ENCODE results near the gene GALNT17. TPM values are rescaled to one million over a fixed set of nuclear protein-coding genes. Genes with fewer than 3 reads are reported as not detected.

Gene GALNT17
- polyA plus RNA-seq, 2 of the 4 experiments (the other 2 are of a cell fraction) = not detected

- ChIA-PET POLR2A (no interaction called here), CTCF (no interaction called here)
- no peak overlapping the region for H3K27ac ChIP-seq
- TF ChIP-seq HOXB13 (CRISPR knock-in tag; IDR thresholded peaks at IDR 0.05; ENCODE audit: low read depth) (no peak), SREBF2 (IDR thresholded peaks at IDR 0.05) (no peak), HES2 (IDR thresholded peaks at IDR 0.05) (no peak), MAFK (IDR thresholded peaks at IDR 0.05; ENCODE audit: partially characterized antibody) (no peak), GATA3 (IDR thresholded peaks at IDR 0.05; ENCODE audit: borderline replicate concordance) (no peak), RAD21 (conservative IDR thresholded peaks at IDR 0.05 in 1 of 2, IDR thresholded peaks at IDR 0.05 in 1 of 2) (no peak), RCOR1 (IDR thresholded peaks at IDR 0.05; ENCODE audit: low read depth, low read length) (no peak), ZSCAN20 (CRISPR knock-in tag; IDR thresholded peaks at IDR 0.05) (no peak), FOSB (CRISPR knock-in tag; IDR thresholded peaks at IDR 0.05) (no peak), BHLHE40 (IDR thresholded peaks at IDR 0.05; ENCODE audit: low read depth, low read length) (no peak), SMC3 (IDR thresholded peaks at IDR 0.05) (no peak), MAX (IDR thresholded peaks at IDR 0.05) (no peak)
- TF ChIP-seq, protein P1, sequence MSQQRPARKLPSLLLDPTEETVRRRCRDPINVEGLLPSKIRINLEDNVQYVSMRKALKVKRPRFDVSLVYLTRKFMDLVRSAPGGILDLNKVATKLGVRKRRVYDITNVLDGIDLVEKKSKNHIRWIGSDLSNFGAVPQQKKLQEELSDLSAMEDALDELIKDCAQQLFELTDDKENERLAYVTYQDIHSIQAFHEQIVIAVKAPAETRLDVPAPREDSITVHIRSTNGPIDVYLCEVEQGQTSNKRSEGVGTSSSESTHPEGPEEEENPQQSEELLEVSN (IDR thresholded peaks at IDR 0.05; ENCODE audit: borderline replicate concordance, low read depth) = no peak
- ATAC-seq (no peak), DNase-seq (ENCODE audit: low read depth in 1 of 2, low spot score in 1 of 2) (no peak), FAIRE-seq (no peak)
- H3K9me3 ChIP-seq = no peaks in the 10 kb centered on the region; the same call in 2 of the 3 replicates
- H3K4me2 ChIP-seq = no peak overlapping the region
- H3K4me3 ChIP-seq = no peak overlapping the region
- 2% methylated on average over 1 of the region's 1 CpG for WGBS (ENCODE audit: missing lambda C conversion rate)
- H3K4me1 ChIP-seq = no peaks in the 10 kb centered on the region
These were observed 421.4 kb downstream of the GALNT17 start for GRCh38 chr7:71553306-71553705.

DNA sequence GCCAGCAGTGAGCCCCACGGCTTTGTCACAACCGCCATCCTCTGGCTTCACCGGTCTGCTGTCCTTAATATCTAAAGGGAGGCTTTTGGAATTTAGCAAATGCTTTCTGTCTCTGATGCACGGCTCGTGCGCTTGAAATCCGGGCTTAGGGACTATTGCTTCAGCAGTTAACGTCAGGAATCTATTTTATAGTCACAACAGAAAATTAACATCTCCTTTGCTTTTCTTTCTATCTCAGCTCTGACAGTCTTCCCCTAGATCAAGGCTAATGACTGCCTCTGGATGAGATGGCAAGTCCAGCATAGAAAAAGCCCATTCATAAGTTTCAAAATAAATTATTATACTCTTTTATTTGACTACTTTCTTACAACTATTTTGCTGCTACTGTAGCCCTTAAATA lies 423.8 kb downstream of the GALNT17 start:
- ATAC-seq (no peak), FAIRE-seq (no peak), DNase-seq (ENCODE audit: low read depth in 1 of 2, low spot score in 1 of 2) (no peak)
- no peak overlapping the region for H3K4me3 ChIP-seq
- H3K9me3 ChIP-seq = no peaks in the 10 kb centered on the region; the same call in 2 of the 3 replicates
- ChIA-PET CTCF (no interaction called here), POLR2A (no interaction called here)
- 23% methylated on average over 8 of the region's 8 CpGs for WGBS (ENCODE audit: missing lambda C conversion rate)
- no peaks in the 10 kb centered on the region for H3K4me1 ChIP-seq
- no peak overlapping the region for H3K27ac ChIP-seq
- no peak for TF ChIP-seq FOSL2 (IDR thresholded peaks at IDR 0.05)
- no peak for TF ChIP-seq FOSL2 (CRISPR knock-in tag; IDR thresholded peaks at IDR 0.05)
- TF ChIP-seq NR3C1 (IDR thresholded peaks at IDR 0.05) = no peak
- no peak for TF ChIP-seq GATA3 (IDR thresholded peaks at IDR 0.05; ENCODE audit: borderline replicate concordance)
- TF ChIP-seq BHLHE40 (IDR thresholded peaks at IDR 0.05; ENCODE audit: low read depth, low read length) = no peak
- no peak for TF ChIP-seq HOXB13 (CRISPR knock-in tag; IDR thresholded peaks at IDR 0.05; ENCODE audit: low read depth)
- no peak for TF ChIP-seq JUNB (IDR thresholded peaks at IDR 0.05)
- no peak for TF ChIP-seq MAFK (IDR thresholded peaks at IDR 0.05; ENCODE audit: partially characterized antibody)
- TF ChIP-seq RARB (CRISPR knock-in tag; IDR thresholded peaks at IDR 0.05) = no peak
- TF ChIP-seq, protein P2, sequence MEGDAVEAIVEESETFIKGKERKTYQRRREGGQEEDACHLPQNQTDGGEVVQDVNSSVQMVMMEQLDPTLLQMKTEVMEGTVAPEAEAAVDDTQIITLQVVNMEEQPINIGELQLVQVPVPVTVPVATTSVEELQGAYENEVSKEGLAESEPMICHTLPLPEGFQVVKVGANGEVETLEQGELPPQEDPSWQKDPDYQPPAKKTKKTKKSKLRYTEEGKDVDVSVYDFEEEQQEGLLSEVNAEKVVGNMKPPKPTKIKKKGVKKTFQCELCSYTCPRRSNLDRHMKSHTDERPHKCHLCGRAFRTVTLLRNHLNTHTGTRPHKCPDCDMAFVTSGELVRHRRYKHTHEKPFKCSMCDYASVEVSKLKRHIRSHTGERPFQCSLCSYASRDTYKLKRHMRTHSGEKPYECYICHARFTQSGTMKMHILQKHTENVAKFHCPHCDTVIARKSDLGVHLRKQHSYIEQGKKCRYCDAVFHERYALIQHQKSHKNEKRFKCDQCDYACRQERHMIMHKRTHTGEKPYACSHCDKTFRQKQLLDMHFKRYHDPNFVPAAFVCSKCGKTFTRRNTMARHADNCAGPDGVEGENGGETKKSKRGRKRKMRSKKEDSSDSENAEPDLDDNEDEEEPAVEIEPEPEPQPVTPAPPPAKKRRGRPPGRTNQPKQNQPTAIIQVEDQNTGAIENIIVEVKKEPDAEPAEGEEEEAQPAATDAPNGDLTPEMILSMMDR (IDR thresholded peaks at IDR 0.05) = no peak
- no peak for TF ChIP-seq ESRRA (IDR thresholded peaks at IDR 0.05; ENCODE audit: borderline replicate concordance, low read length)
- TF ChIP-seq MAX (IDR thresholded peaks at IDR 0.05) = no peak
- no peak for TF ChIP-seq RCOR1 (IDR thresholded peaks at IDR 0.05; ENCODE audit: low read depth, low read length)
- TF ChIP-seq EHF (CRISPR knock-in tag; IDR thresholded peaks at IDR 0.05) = no peak
- TF ChIP-seq, protein P3, sequence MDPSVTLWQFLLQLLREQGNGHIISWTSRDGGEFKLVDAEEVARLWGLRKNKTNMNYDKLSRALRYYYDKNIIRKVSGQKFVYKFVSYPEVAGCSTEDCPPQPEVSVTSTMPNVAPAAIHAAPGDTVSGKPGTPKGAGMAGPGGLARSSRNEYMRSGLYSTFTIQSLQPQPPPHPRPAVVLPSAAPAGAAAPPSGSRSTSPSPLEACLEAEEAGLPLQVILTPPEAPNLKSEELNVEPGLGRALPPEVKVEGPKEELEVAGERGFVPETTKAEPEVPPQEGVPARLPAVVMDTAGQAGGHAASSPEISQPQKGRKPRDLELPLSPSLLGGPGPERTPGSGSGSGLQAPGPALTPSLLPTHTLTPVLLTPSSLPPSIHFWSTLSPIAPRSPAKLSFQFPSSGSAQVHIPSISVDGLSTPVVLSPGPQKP (IDR thresholded peaks at IDR 0.05; ENCODE audit: low read depth, low read length) = no peak
- H3K4me2 ChIP-seq = no peak overlapping the region
